GM21737 (cell line): ENCODE measurements around the gene DOCK6.

Source experiments
- ATAC-seq: cut with Tn5 transposase; IDR thresholded peaks from one replicate; pipeline ENCODE4 v1.9.1; 2021; ENCODE audit warnings: mild to moderate bottlenecking, moderate library complexity; ENCODE audit not compliant: unreplicated experiment

DOCK6 gene, protein sequence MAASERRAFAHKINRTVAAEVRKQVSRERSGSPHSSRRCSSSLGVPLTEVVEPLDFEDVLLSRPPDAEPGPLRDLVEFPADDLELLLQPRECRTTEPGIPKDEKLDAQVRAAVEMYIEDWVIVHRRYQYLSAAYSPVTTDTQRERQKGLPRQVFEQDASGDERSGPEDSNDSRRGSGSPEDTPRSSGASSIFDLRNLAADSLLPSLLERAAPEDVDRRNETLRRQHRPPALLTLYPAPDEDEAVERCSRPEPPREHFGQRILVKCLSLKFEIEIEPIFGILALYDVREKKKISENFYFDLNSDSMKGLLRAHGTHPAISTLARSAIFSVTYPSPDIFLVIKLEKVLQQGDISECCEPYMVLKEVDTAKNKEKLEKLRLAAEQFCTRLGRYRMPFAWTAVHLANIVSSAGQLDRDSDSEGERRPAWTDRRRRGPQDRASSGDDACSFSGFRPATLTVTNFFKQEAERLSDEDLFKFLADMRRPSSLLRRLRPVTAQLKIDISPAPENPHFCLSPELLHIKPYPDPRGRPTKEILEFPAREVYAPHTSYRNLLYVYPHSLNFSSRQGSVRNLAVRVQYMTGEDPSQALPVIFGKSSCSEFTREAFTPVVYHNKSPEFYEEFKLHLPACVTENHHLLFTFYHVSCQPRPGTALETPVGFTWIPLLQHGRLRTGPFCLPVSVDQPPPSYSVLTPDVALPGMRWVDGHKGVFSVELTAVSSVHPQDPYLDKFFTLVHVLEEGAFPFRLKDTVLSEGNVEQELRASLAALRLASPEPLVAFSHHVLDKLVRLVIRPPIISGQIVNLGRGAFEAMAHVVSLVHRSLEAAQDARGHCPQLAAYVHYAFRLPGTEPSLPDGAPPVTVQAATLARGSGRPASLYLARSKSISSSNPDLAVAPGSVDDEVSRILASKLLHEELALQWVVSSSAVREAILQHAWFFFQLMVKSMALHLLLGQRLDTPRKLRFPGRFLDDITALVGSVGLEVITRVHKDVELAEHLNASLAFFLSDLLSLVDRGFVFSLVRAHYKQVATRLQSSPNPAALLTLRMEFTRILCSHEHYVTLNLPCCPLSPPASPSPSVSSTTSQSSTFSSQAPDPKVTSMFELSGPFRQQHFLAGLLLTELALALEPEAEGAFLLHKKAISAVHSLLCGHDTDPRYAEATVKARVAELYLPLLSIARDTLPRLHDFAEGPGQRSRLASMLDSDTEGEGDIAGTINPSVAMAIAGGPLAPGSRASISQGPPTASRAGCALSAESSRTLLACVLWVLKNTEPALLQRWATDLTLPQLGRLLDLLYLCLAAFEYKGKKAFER (N-terminal part only)

DNA sequence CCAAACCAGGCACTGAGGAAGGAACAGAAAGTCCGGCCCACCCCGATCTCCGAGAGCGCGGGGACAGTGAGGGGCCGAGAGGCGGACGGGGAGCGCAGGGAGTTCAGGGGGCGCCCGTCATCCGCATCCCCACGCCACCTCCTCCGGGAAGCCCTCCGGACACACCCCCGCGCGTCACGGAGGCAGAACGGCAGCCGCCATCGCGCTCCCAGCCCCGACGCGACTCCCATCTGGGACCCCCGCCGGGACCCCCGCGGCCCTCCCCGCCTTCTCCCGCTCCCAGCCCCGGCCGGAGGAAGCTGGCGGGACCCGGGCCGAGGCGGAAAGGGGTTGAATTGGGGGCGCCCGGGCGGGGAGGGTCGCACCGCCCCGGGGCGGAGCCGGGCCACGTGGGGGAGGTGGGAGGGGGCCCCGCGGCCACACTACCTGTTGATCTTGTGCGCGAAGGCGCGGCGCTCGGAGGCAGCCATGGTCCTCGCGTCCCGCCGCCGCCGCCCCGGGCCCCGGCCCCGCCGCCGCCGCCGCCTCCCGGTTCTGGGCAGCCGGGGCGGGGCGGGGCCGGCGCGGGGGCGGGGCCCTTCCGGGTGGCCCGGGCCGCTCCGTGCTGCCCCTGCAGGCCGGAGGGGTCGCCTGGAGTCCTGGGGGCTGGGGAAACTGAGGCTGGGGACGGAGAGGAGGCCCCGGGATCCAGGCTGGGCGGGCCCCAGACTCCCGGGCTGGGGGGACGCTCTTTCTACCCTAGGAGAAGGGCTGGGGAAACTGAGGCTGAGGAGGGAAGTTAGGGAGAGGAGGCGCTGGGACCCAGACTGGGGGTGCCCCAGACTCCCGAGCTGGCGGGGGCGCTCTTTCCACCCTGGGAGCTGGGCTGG is at the start of gene DOCK6:
TSS of gene DOCK6 (minus strand) at position 554 of the 869 bp plus-strand sequence. CDS start at position 470, 84 bp downstream.
- no peak for ATAC-seq

- no peak for ATAC-seq
Observed at GRCh38 chr19:11306337-11306736, 44.0 kb upstream of the DOCK6 start.

GRCh38 chr19:11304936-11305335 is 42.6 kb upstream of the DOCK6 start:
- no peak for ATAC-seq

GRCh38 chr19:11300811-11301120 is 38.4 kb upstream of the DOCK6 start:
- ATAC-seq, result no peak

DNA sequence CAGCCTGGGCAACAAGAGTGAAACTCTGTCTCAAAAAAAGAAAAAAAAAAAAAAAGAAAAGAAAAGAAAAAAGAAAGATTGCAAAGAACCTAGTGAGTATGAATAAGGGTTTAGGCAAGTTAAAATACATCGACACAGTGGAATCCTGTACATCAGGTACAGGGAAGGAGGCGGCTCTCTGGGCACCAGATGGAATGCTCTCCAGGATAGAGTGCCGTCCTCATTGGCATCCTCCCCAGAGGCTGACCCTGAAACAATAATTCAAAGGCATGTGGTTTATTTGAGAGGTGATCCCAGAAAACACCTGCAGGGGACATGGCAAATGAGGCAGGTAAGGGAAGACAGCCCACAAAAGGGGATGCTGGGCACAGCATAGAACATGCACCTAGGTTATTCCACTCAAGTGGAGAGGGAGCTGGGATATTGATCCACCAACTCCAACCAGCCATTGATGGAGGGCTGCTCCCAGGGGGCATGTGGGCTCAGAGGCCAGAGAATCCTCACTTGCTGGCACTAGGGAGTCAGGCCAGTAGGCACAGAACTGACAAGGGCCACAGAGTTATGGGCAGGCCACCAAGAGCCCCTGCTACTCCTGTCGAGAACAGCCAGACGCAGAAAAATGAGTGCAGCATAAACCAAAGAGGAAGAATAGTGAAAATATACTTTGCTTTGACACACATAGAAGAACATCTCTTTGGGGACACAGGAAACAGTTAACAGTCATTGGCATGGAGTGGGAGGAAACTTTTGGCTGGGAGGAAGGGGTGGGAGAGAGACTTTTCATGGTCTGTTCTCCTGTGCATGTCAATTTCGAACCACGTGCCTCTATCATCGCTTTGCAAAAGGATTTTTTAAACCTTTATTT is 37.9 kb upstream of the DOCK6 start:
- no peak for ATAC-seq

- no peak for ATAC-seq
Observed at GRCh38 chr19:11296264-11296663, 33.9 kb upstream of the DOCK6 start.

GRCh38 chr19:11295665-11296245 is 33.4 kb upstream of the DOCK6 start, which contains the start of gene TSPAN16:
TSPAN16 (plus strand) TSS chr19:11296160; CDS start chr19:11296298, 138 bp downstream.
- ATAC-seq, result no peak

GRCh38 chr19:11295180-11295579 is 32.9 kb upstream of the DOCK6 start:
- no peak for ATAC-seq

- ATAC-seq, result peak; percentile 69
Observed at GRCh38 chr19:11293433-11294389, 31.4 kb upstream of the DOCK6 start.

DNA sequence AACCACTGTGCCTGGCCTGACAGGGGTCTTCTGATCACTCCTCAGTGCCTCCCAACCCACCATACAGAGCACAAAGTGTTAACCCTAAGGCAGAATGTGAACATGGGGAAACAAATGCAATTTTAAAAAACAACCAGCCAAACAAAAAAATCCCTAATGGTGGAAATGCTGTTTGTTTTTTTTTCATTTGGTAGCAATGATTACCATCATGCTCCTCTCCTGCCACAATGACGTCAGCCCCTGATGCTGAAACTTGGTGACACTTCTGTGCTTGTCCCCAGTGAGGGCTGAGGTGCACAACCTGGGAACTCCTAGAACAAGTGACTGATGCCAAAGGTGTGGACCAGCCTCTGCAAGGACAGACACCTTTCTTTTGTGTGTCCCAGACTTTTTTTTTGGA is 29.7 kb upstream of the DOCK6 start:
- ATAC-seq, result no peak

- no peak for ATAC-seq
Observed at GRCh38 chr19:11291415-11291814, 29.1 kb upstream of the DOCK6 start.

DNA sequence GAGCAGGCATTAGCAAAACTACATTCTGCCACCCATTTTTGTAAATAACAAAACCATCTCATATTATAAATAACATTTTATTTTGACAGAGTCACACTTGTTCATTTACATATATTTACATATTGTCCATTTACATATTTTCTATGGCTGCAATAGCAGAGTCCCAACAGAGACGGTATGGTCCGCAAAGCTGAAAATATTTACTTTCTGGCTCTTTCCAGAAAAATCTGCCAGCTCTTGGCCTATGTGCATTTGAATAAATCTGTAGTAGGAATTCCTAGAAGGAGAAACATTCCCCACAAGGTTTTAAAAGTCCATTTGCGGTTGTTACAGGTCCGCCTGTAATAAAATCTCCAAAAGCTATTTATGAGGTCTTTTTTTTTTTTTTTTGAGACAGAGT is 27.9 kb upstream of the DOCK6 start:
- ATAC-seq, result no peak

DNA sequence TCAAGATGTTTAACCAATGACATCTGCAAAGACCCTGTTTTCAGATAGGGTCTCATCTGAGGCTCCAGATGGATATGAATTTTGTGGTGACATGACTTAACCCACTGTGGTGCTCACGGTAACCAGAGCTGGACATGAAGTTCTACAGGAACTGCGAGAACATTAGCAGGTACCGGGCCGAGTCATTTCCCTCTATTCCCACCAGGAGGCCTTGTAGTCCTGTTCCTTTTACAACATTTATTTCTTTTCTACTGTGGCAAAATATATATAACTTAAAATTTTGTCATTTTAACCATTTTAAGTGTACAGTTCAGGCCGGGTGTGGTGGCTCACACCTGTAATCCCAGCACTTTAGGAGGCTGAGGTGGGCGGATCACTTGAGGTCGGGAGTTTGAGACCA is 26.0 kb upstream of the DOCK6 start:
- ATAC-seq, result no peak

DNA sequence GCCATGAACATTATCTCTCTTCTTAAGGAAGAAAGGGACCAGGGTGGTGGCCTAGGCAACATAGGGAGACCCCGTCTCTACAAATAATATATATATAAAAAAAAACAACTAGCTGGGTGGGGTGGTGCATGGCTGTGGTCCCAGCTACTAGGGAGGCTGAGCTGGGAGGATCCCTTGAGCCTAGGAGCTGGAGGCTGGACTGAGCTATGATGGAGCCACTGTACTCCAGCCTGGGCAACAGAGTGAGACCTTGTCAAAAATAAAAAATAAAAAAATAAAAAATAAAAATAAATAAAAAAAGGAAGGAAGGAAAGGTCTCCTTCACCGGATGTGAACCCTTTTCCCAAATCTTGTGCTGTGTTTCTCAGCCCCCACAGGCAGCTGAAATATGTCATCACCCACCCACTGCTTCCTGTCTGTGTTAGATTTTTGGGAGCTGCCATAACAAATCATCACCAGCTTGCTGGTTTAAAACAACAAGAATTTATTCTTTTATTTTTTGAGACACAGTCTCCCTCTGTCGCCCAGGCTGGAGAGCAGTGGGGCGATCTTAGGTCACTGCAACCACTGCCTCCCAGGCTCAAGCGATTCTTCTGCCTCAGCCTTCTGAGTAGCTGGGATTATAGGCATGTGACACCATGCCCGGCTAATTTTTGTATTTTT is 24.1 kb upstream of the DOCK6 start:
- ATAC-seq, result no peak

DNA sequence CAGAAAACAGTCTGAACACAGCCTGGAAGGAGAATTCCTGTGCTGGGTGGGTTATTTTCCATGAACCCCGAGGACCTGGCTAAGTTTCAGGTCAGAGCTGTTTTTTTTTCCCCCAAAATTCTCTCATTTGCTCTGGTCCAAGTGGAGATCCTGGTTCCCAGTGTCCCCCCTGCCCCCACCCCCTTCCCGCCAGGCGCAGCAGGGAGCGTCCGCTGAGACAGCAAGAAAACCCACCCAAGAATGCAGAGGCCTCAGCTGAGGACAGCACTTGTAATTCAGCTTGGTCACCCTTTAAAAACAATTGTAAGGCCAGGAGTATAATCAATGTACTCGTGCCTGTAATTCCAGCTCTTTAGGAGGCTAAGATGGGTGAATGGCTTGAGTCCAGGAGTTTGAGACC is 22.2 kb upstream of the DOCK6 start:
- no peak for ATAC-seq

DNA sequence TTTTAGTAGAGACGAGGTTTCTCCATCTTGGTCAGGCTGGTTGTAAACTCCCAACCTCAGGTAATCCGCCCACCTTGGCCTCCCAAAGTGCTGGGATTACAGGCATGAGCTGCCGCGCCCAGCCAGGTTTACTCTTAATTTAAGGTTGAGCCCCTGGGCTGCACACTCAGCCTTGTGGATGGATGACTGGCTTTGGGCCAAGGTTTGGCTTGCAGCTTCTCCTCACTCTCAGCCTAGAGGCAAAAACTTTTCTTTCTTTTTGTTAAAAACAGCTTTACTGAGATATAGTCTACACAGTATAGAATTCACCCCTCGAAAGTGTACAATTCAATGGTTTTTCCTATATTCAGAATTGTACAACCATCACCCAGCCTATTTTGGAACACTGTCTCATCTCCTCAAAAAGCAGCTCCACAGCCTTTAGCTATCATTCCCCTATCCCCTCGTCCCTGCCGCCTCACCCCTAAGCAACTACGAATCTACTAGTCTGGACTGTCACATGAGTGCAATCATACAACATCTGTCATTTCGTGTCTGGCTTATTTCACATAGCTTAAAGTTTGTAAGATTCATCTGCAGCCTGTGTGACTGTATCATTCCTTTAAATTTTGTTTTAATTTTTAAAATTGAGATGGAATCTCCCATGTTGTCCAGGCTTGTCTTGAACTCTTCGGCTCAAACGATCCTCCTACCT is 19.2 kb upstream of the DOCK6 start:
- no peak for ATAC-seq
